NOMO-1 treated with DMSO at 0.1 percent for 48 hours (cell line): ENCODE results near the gene IMPDH2.
A peak's percentile ranks its signal among the peaks of the same experiment; 100 is the strongest.

Experiments used
- DNase-seq: peaks from one replicate; lab custom pipeline; 2025; ENCODE audit not compliant: unreplicated experiment; lab: John Stamatoyannopoulos, UW

Gene IMPDH2

DNA sequence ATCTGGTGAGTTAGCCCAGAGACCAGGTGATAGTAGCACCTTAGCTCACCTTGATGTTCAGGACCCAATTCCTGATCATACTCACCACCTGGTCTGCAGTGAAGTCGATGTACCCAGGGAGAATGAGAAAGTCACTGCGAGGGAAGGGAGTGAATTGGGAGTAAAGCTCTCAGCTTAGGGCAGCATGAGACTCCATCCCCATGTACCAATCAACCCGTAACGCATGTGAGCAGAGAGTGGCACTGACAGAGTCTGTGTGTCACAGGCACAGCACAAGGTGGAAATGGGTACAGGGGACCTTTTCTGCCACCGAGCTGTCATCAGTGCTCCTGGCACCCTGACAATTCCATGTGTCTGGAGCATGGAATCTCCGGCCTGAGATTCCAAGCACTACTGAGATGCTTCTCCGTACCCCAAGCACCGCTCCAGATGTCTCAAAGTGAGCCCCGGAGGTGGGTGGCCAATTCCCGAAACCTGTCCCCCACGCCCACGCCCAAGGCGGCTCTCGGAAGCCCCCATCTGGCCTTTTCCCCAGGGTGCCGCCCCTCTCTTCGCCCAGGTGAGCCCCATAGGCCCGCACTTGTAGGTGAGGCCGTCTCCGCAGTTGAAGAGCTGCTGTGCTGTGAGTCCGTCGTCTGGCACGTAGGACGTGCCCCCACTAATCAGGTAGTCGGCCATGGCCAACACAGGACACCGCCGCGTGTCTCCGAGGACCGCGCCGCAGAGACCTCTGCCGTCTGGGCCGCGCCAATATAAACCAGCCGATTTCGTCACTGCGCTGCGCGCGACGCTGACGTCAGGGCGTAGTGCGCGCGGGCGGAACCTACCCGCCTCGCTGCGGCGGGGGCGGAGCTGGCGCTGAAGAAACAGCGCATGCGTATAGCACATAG, at the start of gene IMPDH2:
IMPDH2 (minus strand) TSS at position 726 of the 890 bp plus-strand sequence; CDS start at position 678, 48 bp downstream.
- peak; percentile 88 for DNase-seq

- DNase-seq: no peak
Observed at GRCh38 chr3:49076646-49077045, 47.4 kb upstream of the IMPDH2 start.

DNA sequence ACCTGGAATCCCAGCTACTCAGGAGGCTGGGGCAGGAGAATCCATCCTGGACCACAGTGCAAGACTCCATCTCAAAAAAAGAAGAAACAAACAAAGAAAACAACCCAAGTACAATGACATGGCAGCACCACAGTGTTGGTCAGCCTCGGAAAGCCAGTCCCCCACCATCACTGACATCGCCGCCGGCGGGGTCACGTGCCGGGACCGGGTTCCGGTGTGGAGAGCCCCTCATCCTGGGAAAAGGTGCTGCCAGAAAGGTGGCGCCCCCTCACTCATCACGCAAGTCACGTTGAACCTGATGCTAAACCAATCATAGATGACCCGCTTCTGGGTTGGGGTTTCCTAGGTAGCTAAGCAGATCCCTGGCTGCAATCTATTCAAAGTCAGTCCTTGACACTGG, 46.9 kb upstream of the IMPDH2 start:
- no peak for DNase-seq

GRCh38 chr3:49058011-49058410, 28.8 kb upstream of the IMPDH2 start:
- DNase-seq: no peak

- no peak for DNase-seq
Observed at GRCh38 chr3:49057268-49057667, 28.1 kb upstream of the IMPDH2 start.

DNA sequence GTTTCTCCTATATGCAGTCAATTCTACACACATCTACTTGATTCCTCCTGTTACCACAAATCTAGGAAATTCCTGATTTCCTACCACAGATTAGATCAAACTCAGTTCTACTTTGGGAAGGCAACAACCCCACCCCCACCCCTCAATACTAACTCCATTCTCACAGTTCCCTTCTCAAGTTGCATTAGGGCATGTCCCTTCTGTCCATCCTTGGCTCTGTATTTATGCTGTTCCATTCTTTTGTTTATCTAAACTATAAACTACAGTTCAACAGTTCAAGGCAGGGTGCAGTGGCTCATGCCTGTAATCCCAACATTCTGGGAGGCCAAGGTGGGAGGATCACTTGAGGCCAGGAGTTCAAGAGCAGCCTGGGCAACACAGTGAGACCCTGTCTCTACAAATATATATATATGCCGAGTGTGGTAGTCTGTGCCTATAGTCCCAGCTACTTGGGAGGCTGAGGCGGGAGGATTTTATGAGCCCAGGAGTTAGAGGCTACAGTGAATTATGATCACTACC, 25.2 kb upstream of the IMPDH2 start:
- DNase-seq: no peak

- DNase-seq: peak; percentile 61
Observed at GRCh38 chr3:49053543-49053942, 24.3 kb upstream of the IMPDH2 start.

GRCh38 chr3:49035281-49035680, 6.1 kb upstream of the IMPDH2 start:
- peak; percentile 6 for DNase-seq

DNA sequence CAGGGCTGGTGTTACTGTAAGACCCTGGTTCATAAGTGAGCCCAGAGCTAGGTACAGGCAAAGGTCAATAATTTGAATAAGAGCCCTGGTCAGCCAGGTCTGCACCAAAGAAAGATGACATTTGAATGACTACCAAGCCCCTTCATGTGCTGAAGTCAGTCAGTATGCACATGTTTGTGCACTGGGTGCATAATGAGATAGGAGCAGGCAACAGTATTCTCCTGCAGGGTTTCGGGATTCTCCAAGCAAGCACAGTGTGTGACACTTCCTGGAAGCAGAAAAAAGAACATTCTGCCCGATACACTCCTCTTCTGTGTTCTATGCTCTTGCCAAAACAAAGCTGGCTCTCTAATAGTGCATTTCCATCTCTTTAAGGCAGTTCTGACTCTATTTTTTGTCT, 5.5 kb upstream of the IMPDH2 start:
- no peak for DNase-seq

- no peak for DNase-seq
Observed at GRCh38 chr3:49032646-49033304, 3.6 kb upstream of the IMPDH2 start.

GRCh38 chr3:49030321-49030720, 1.1 kb upstream of the IMPDH2 start:
- no peak for DNase-seq

- no peak for DNase-seq
Observed at GRCh38 chr3:49029563-49029884, 326 bp upstream of the IMPDH2 start.

DNA sequence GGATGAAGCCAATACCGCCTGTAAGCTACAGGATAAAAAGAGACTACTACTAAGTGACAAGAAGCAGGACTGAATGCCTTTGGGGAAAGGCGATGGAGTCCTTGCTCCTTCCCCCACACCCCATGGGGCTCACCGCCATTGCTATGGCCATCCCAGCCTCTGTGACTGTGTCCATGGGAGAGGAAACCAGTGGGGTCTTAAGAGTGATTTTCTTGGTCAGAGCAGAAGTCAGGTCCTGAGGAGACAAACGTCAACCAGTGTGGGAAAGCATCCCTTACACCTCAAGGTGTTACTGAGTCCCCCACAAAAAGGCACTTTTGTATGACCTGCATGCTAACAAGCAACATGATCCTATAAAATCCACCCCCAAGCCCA, 913 bp downstream of the IMPDH2 start:
- no peak for DNase-seq

GRCh38 chr3:49027634-49028033, 1.6 kb downstream of the IMPDH2 start:
- no peak for DNase-seq

DNA sequence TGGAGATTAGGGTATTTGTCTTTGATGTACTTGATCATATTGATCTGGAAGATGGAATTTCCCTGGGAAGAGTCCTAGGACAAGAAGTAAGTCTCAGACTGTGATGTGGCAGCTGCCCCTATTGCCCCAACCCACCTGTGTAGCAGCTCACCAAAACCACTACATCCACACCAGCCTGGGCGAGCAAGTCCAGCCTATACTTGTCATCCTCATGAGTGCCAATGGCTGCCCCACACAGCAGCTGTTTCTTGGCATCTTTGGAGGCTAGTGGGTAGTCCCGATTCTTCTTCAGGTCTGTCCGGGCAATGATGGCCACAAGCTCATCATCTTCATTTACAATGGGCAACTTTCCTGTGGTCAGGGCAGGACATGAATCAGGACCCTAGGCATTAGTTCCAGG, 2.7 kb downstream of the IMPDH2 start:
- no peak for DNase-seq

GRCh38 chr3:49025793-49026520, 3.2 kb downstream of the IMPDH2 start:
- no peak for DNase-seq

DNA sequence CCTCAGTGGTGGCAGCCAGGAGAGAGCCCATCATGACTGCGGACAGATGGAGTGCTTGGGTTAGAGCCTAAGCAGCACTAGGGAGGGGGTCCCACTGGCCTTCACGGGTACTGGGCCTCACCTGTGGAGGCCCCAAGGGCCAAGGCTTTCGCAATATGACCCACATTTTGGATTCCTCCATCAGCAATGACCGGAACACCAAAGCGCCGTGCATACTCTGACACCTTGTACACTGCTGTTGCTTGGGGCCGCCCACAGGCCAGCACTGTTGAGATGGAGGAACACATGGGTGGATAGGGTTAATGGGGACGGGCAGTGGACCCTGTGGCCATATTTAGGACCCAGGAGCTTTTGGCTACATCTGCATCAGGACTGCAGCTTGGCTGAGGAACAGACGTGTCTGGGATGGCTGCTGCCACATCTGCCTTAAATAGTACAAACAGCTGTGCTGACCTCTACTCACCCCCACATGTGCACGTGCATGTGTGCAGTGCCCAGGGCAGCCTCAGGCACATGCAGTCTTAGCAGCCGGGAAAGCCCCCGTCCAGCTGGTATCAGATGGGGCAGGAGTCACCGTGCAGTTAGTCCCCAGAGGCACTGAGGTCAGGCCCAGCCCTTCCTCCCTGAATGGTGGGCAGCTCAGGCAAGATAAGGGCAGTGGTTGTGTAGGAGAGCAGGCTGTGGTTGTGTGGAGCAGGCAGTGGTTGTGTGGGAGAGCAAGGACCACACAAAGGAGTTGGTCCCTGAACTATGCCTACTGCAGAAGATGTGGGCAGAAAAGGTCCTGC, 4.0 kb downstream of the IMPDH2 start:
- no peak for DNase-seq

- no peak for DNase-seq
Observed at GRCh38 chr3:49024449-49024848, 4.7 kb downstream of the IMPDH2 start.

DNA sequence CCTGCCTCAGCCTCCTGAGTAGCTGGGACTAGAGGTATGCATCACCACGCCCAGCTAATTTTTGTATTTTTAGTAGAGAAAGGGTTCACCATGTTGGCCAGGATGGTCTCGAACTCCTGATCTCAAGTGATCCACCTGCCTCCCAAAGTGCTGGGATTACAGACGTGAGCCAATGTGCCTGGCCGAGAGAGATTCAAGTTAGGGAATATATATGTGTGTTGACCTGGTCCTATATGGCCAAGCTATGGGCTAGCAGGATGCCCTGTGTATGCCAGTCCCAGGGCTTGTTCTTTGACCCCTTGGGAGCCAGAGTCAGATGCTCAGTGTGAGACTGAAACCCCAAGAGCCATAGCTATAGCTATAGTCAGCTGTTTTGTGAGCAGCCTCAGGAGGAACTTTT, 5.4 kb downstream of the IMPDH2 start:
- no peak for DNase-seq

DNA sequence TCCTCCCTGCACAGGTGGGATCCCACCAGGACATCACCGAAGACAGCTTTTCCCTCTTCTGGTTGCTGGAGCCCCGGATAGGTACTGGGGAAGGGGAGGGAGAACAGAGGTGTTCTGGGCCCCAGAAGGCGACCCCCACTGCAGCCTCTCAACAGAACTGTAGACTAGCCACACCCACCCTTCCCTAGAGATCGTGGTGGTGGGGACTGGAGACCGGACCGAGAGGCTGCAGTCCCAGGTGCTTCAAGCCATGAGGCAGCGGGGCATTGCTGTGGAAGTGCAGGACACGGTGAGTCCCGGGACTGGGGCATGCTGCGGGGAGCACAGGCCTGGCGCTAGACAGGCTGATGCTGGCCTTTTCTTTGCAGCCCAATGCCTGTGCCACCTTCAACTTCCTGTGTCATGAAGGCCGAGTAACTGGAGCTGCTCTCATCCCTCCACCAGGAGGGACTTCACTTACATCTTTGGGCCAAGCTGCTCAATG, 6.5 kb downstream of the IMPDH2 start:
- DNase-seq: peak; percentile 29
